KBM-7 (cell line): ENCODE data around the gene TRMT2A.

Experiments
- DNase-seq: peaks from one replicate; pipeline ENCODE4 v3.0.0-alpha.2; 2015
- in situ Hi-C: fragments of 300-500 bp; cut with MboI; formaldehyde crosslinking; loops from 2 replicates; pipeline ENCODE4 v1.14.3; 2020; ENCODE audit warnings: low sequenced_read_pairs, low pct_unique_long_range_greater_than_20kb, mixed read lengths

TRMT2A gene

DNA sequence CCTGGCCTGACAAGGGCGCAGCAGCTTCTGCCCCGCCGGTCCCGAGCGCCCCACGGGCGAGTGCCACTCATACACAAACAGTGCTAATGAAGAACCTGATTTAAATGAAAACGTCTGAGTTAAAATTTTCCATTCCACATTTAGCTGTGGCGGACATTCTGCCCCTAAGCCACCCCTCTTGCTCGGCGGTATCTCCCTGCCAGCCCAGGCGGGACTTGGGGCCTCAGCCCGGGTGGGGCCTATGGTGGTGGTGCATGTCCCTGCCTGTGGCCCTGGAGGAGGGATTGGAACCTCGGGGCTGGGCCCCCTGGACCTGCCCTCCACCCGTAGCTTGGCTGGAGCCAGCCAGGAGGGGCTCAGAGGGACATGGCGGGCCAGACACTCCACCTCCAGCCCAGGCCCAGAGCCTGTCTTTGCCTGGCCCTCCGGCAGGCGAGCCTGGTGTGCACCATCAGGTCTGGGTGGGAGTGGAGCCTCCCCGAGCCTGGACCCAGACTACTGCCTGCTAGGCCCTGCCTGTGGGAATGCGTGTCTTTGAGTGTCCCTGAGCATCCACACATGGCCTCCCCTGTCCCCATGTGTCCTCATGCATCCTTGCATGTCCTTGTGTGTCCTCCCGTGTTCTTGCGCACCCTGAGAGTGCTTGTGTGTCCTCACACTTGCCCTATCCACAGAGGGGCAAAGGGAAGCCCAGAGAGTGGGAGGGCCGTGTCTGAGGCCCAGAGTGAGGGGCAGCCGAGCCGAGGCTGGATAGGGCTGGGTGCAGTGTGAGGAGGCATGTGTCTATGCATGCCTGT is 19.0 kb upstream of the TRMT2A start:
- in situ Hi-C loops = no loop called here
- no peak for DNase-seq

DNA sequence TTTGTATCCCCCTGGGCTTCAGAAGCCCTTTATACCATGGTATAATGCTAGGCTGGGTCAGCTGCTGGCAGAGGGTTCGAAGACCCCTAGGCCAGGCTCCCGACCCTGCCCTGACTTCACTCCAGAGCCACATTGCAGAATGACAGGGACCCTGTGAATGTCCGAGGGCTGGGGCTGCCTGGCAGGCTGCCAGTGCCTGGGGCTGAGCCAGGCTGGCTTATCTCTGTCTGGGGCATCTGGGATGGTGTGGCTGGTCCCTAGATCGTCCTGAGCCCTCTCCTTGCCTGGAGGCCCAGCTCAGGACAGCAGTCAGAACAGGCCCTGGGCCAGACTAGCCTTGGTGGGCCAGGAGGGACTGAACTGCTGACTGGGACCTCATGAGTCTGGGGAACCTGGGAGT is 18.2 kb upstream of the TRMT2A start:
- no peak for DNase-seq
- in situ Hi-C loops = no loop called here

DNA sequence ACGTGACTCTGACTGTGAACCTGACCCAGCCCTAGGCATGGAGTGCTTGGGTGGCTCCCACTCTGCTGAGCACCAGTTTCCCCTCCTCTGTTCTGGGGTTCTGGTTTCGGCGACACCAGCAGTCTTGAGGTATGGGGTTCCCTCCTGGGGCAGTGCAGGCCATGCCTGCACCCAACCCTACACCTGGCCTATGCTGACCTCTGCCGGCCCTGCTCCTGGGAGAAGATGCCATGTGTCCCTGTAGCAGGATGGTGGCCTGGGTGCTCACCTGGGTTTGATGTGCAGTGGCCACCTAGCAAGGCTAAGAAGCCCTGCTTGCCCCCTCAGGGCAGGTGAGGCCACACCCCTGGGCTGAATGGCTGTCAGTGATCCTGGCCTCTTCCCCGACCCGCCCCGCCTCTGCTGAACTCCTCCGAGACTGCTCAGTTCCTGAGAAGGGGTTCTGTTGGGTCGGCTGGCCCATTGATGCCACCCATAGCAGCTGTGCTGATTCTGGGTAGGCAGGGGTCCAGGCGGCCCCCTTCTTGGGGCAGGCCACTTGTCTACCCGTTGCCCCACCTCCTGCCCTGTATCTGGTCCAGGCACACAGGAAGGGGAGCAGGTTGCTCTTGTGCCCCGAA is 17.0 kb upstream of the TRMT2A start:
- in situ Hi-C loops = no loop called here
- no peak for DNase-seq

GRCh38 chr22:20132686-20133246 is 15.7 kb upstream of the TRMT2A start:
- in situ Hi-C loops = no loop called here

DNA sequence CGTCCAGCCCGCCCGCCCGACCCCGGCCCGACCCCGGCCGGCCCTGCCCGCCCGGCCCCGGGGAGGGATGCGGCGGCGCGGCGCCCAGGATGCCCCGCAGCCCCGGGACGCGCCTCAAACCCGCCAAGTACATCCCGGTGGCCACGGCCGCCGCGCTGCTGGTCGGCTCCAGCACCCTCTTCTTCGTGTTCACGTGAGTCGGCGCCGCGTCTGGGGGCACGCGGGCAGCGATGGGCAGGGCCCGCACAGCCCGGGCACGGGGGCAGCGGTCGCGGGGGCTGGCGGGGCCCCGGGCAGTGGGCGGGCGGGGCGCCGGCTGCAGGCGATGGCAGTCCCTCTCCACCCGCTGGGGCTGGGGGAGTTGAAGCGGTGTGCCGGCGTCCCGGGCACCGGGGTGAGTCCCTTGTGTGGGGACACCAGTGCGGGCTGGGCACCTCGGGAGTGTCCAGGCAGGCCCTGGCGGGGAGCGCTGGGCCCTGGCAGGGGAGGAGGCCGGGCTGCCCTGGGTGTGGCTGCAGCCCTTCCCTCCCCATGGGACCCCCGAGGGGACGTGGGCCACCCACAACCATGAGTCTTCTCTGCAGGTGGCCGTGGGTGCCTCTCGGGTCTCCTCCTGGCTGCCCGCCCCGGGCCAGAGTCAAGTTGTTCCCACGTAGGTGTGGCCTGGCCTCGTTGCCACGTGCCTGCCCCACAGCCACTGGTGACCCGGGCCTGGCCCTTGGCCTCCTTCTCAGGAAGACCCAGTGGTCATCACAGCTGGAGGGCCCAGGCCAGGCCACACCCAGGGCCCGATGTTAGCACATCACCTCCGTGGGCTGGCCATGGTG is 15.0 kb upstream of the TRMT2A start:
- no peak for DNase-seq
- in situ Hi-C loops = no loop called here

More at GRCh38 chr22:20132686-20133246, 15.7 kb upstream of the TRMT2A start:
- no peak for DNase-seq

DNA sequence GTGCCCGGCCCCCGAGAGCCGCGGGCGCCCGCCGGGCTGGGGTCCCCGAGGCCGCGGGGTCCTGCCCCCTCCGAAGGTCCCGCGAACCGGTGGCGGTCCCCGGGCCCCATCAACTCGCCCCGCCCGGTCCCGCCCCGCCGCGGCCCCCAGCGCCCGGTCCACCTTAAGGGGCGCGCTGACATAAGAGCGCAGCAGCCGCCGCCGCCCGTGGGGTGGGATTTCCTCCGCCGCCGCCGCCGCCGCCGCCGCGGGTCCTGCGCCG is 14.5 kb upstream of the TRMT2A start, which contains the start of gene ZDHHC8:
ZDHHC8 (plus strand) TSS at position 208 of the 262 bp plus-strand sequence. CDS start 144 bp downstream, outside the sequence.
- no peak for DNase-seq
- in situ Hi-C loops = no loop called here

DNA sequence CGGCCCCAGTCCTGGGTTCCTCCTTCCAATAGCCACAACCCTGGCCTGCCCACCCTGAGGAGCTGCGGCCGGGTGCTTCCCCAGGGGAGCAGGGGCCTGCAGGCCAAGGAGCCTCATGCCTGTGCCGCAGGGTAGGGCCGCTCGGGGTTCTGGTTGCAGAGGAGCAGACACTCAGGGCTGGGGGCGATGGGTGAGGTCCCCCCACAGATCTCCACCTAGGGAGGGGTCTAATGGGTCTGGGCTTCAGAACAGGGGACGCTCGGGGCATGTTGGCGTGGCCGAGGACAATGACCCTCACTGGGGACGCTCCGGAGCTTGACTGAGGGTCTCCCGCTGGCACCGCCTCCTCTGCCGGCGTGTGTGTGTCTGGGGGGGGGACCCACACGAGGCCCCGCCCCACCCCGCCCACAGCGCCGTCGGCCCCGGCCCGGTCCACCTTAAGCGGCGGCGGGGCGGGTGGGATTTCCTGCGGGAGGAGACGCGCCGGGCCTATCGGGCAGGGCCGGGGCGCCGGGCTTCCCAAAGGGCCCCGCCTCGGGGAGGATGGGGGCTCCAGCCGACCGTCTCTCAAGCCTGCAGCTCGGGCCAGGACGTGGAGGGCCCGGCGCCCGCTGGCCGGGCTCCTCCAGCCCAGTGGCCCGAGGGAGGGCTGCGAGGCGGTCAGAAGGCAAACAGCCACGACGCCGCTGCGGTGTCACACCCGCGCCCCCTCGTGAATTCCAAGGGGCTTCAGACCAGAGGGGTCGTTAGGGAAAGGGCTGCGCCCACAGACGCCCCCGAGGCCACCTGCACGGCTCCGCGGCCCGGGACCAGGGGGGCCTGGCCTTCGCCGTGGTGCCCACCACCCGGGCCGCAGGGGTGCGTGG is 13.9 kb upstream of the TRMT2A start:
- in situ Hi-C loops = no loop called here
- peak; percentile 57 for DNase-seq

GRCh38 chr22:20130319-20130718 is 13.3 kb upstream of the TRMT2A start:
- in situ Hi-C loops = no loop called here
- no peak for DNase-seq

DNA sequence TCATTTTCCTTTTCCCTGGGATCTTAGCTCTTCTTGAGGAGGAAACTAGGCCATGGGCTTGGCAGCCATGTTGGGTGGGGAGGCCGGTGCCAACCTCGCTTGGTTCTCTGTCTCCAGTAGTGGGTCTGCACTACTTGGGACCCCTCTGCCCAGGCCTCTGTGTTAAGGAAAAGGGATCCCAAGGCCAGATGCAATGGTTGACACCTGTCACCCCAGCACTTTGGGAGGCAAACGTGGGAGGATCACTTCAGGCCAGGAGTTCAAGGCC is 12.7 kb upstream of the TRMT2A start:
- in situ Hi-C loops = no loop called here
- no peak for DNase-seq

- in situ Hi-C loops = no loop called here
- peak; percentile 58 for DNase-seq
Measured at GRCh38 chr22:20128902-20129746, 12.1 kb upstream of the TRMT2A start.

- in situ Hi-C loops = no loop called here
- no peak for DNase-seq
Measured at GRCh38 chr22:20128619-20128901, 11.5 kb upstream of the TRMT2A start.

- DNase-seq = no peak
- in situ Hi-C loops = no loop called here
Measured at GRCh38 chr22:20127869-20128618, 11.0 kb upstream of the TRMT2A start.

- no peak for DNase-seq
- in situ Hi-C loops = no loop called here
Measured at GRCh38 chr22:20127318-20127868, 10.4 kb upstream of the TRMT2A start.

DNA sequence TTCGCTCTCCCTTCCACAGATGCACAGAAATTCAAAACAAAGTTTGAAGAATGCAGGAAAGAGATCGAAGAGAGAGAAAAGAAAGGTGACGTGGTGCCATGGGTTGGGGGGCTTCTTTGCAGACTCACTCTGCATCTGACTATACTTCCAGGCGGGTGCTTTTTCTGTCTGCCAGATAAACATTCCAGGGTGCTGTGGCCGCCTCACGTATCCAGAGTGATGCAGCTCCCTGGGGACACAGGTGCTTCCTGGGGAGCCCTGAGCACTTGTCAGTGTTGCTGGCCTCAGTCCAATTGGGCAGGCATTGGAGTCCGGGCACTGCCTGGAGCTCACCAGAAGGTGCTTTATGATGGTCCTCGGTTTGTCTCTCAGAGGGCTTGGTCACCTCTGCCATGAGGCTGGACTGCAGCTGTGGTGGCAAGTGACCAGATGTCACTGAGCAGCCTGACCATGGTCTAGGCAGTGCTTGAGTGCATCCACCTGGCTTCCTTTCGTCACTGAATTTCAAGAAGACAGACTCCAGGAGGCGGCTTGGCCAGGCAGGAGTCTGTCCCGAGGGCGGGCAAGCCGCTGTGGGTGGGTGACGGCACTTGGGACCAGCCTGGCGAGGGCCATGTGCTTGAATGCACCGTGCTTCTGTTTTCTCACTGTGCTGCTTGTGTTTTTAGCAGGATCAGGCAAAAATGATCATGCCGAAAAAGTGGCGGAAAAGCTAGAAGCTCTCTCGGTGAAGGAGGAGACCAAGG is 9.4 kb upstream of the TRMT2A start:
- in situ Hi-C loops = no loop called here

GRCh38 chr22:20125201-20126174 is 8.5 kb upstream of the TRMT2A start:
- in situ Hi-C loops = no loop called here
- no peak for DNase-seq

More for the DNA sequence above, 9.4 kb upstream of the TRMT2A start:
- DNase-seq = no peak
